Measurements from ENCODE around the gene LBHD2.
"Not testable (repeated sequence)": the region's sequence is repeated elsewhere in the genome, so short reads cannot be mapped to it uniquely, and the experiment has no call there.

LBHD2 gene

DNA sequence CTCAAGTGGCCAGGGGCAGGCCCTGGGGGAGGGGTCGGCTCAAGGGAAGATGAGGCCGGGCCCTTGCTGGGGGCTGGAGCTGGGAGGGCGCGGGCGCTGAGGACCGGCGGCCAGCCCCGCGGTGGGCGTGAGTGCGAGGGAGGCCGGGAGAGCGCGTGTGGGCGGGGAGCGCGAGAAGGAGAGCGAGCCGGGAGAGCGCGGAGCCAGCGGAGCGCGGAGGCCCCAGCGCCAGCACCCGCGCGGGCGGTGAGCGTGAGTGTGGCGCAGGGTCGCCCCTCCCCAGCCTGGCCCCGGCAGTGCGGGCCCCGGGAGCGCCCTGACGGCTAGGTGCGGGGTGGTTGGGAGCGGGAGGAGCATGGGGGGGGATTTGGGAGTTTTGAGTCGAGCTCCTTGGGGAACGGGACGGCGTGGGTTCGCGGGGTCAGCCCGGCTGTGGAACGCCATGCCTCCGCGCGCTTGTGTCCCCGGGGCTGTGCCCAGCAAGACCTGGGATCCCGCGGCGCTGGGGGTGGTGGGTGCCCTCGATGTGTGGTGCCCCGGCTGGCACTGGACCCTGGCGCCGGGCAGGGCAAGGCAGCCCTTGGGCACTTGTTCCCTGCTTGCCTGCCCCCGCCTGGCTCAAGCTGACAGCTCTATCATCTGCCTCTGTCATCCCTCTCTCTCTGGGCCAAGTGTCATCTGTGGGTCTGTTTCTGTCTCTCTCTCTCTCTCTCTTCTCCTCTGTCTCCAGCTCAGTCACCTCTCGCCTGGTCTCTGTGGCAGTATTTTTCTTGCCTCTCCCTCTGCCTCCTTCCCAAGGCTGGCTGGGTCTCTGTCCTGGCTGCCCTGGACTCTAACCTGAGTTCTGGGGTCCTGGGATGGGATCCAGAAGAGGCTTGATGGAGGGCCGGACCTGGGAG is at the start of gene LBHD2:
TSS of gene LBHD2 (plus strand) at position 190 of the 899 bp plus-strand sequence. CDS start 1,803 bp downstream, outside the sequence.
- no peak for DNase-seq (ENCODE audit: low read depth)
- no peak within 1 kb of the TSS for H3K4me3 ChIP-seq (ENCODE audit: control insufficient read depth, low read depth, low read length)
- TF ChIP-seq, protein P1, sequence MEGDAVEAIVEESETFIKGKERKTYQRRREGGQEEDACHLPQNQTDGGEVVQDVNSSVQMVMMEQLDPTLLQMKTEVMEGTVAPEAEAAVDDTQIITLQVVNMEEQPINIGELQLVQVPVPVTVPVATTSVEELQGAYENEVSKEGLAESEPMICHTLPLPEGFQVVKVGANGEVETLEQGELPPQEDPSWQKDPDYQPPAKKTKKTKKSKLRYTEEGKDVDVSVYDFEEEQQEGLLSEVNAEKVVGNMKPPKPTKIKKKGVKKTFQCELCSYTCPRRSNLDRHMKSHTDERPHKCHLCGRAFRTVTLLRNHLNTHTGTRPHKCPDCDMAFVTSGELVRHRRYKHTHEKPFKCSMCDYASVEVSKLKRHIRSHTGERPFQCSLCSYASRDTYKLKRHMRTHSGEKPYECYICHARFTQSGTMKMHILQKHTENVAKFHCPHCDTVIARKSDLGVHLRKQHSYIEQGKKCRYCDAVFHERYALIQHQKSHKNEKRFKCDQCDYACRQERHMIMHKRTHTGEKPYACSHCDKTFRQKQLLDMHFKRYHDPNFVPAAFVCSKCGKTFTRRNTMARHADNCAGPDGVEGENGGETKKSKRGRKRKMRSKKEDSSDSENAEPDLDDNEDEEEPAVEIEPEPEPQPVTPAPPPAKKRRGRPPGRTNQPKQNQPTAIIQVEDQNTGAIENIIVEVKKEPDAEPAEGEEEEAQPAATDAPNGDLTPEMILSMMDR (IDR thresholded peaks at IDR 0.05; ENCODE audit: control insufficient read depth, insufficient read depth, low read depth, low read length, missing control alignments) = no peak

DNA sequence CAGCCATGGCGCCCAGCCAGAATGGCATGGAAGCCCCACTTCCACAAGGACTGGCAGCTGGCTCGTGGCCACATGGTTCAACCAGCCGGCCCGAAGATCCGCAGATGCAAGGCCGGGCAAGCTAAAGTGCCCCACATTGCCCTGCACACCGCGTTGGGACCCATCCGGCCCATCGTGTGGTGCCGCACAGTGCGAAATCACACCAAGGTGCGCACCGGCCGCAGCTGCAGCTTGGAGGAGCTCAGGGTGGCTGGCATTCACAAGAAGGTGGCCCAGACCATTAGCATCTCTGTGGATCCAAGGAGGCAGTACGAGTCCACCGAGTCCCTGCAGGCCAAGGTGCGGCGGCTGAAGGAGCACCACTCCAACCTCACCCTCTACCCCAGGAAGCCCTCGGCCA is 42.5 kb upstream of the LBHD2 start:
- TF ChIP-seq, protein P1 (IDR thresholded peaks at IDR 0.05; ENCODE audit: control insufficient read depth, insufficient read depth, low read depth, low read length, missing control alignments) = no peak
- no peak for DNase-seq (ENCODE audit: low read depth)
- no peak overlapping the region for H3K4me3 ChIP-seq (ENCODE audit: control insufficient read depth, low read depth, low read length)

DNA sequence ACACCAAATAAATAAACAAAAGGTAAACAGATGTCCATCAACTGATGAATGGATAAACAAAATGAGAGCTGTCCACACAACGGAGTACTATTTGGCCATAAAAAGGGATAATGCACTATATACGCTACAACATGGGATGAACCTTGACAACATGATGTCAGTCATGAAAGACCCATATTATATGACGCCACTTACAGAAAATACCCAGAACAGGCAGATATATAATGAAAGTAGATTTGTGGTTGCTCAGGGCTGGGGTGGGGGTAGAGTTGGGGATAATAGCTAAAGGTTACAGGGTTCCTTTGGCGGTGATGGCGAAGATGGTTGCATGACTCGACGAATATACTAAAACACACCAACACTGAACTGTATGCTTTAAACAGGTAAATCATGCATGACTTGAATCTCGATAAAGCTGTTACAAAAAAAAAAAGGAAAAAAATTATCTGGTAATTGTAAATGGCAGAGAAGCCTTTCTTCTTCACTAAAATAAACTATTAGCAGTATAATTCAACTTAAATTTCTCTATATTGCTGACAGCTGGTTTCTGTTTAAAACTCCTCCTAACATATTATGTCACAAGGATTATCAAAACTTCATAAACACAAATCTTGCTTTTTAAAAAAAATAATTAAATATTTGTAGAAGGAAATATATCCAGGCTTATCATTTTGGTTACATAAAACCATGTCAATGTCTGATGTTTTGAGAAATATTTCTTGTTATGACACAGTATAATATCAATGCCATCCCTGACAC is 40.6 kb upstream of the LBHD2 start:
- no peak overlapping the region for H3K4me3 ChIP-seq (ENCODE audit: control insufficient read depth, low read depth, low read length)
- TF ChIP-seq, protein P1 (IDR thresholded peaks at IDR 0.05; ENCODE audit: control insufficient read depth, insufficient read depth, low read depth, low read length, missing control alignments) = no peak
- no peak for DNase-seq (ENCODE audit: low read depth)

DNA sequence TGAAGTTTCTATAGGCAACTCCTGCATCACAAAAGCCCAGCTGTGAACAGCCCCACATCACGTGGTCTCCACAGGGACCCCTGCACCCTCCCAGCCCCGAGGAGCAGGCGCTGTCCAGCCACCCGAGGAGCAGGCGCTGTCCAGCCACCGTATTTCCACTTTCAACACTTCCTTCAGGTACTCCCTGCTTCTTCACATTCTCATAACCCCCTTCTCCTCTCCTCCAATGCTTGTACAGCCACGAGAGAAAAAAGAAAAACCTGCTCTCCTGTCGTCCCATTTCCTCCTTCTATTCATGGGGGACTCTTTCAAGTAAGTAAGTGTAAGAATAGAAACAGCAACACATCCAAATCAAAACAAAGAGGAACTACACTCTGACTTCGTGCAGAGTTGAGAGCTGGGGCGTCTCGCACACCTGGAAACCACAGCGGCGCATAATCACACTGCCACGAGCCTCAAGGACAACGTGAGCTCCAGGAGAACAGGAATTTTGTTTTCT is 38.6 kb upstream of the LBHD2 start:
- H3K4me3 ChIP-seq (ENCODE audit: control insufficient read depth, low read depth, low read length) = no peak overlapping the region
- TF ChIP-seq, protein P1 (IDR thresholded peaks at IDR 0.05; ENCODE audit: control insufficient read depth, insufficient read depth, low read depth, low read length, missing control alignments) = no peak
- DNase-seq (ENCODE audit: low read depth) = no peak

DNA sequence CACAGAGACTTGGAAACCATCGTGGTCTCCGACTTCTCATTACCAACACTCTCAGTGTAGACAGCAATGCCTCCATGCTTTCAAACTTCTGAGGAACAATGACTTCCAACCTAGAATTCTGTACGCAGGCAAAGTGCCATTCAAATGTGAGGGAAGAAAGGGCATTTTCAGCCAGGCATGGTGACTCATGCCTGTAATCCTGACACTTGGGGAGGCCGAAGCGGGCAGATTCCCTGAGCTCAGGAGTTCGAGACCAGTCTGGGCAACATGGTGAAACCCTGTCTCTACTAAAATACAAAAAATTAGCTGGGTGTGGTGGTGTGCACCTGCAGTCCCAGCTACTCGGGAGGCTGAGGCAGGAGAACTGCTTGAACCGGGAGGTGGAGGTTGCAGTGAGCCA is 36.6 kb upstream of the LBHD2 start:
- not testable (repeated sequence) for H3K4me3 ChIP-seq (ENCODE audit: control insufficient read depth, low read depth, low read length); DNase-seq (ENCODE audit: low read depth)

DNA sequence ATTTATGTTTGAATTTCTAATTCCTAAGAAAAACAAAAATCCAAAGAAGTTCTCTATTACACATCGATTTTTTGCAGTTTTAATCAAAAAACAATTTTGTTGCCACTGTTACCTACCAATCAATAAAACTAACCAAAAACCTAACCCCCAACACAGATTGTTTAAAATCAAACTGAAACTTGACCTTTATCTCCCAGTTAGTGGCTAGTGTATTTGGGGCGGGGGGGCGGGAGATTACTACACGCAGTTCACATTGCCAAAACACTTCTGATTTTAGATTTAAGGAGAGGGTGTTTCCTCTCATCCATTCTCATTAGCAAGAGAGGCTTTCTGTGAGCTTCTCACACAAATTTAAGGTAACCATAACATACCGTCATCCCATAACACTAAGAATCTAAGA is 33.1 kb upstream of the LBHD2 start:
- TF ChIP-seq, protein P1 (IDR thresholded peaks at IDR 0.05; ENCODE audit: control insufficient read depth, insufficient read depth, low read depth, low read length, missing control alignments) = no peak
- no peak overlapping the region for H3K4me3 ChIP-seq (ENCODE audit: control insufficient read depth, low read depth, low read length)
- DNase-seq (ENCODE audit: low read depth) = no peak

DNA sequence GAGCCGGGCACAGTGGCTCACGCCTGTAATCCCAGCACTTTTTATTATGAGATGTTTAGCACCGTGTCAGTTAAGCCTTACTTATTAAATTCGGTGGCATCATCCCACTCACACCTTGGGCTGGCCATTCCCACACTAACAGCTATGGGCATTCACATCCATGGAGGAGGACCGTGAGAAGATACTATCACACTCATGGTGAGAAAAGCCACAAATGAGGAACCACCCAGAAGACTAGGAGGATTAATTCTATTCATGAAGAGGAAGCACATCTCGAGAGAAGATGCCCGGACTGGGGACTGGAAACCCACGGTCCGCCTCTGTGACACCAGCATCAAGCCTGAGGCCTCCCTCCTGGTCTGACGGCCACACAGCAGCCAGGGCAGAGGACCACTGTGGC is 31.6 kb upstream of the LBHD2 start:
- TF ChIP-seq, protein P1 (IDR thresholded peaks at IDR 0.05; ENCODE audit: control insufficient read depth, insufficient read depth, low read depth, low read length, missing control alignments) = no peak
- no peak for DNase-seq (ENCODE audit: low read depth)
- no peak overlapping the region for H3K4me3 ChIP-seq (ENCODE audit: control insufficient read depth, low read depth, low read length)

Measured in AG09309 (cell line).